K562 (cell line): ENCODE data around the gene PCOLCE2. TPM values are rescaled to one million over a fixed set of nuclear protein-coding genes. Genes with fewer than 3 reads are reported as not detected.

Experiments used
- ARHGAP35 ChIP-seq: fragments of 450-650 bp; IDR thresholded peaks from 2 replicates; pipeline ENCODE4 v1.6.1; 2018; ENCODE audit not compliant: partially characterized antibody
- ARID1B ChIP-seq: fragments of 450-650 bp; IDR thresholded peaks from 2 replicates; pipeline ENCODE4 v1.6.1; 2016; ENCODE audit warnings: antibody characterized with exemption, mild to moderate bottlenecking, inconsistent platforms
- CBFA2T3 ChIP-seq: fragments of 450-650 bp; IDR thresholded peaks from 2 replicates; pipeline ENCODE4 v1.6.1; 2017
- COPS2 ChIP-seq: fragments of 450-650 bp; conservative IDR thresholded peaks from 2 replicates; pipeline ENCODE4 v1.6.1; 2016; ENCODE audit warnings: mild to moderate bottlenecking, moderate library complexity
- DPF2 ChIP-seq: fragments of 450-650 bp; IDR thresholded peaks from 2 replicates; pipeline ENCODE4 v1.6.1; 2016
- ELF1 ChIP-seq: fragments of 200-800 bp; sonication (Bioruptor generic); IDR thresholded peaks from 2 replicates; pipeline ENCODE4 v1.6.1; 2016; ENCODE audit warnings: missing genetic modification characterization, missing compliant biosample characterization
- FOS ChIP-seq: IDR thresholded peaks from 3 replicates; pipeline ENCODE4 v1.6.1; 2011; ENCODE audit not compliant: insufficient read length; ENCODE audit errors: extremely low read depth
- FOXK1 ChIP-seq: sonication (generic); formaldehyde crosslinking; IDR thresholded peaks from 2 replicates; pipeline ENCODE4 v1.8.0; 2022; ENCODE audit warnings: missing genetic modification reagents, mild to moderate bottlenecking, borderline replicate concordance
- GATAD2A ChIP-seq: fragments of 450-650 bp; IDR thresholded peaks from 2 replicates; pipeline ENCODE4 v1.6.1; 2017
- KAT7 ChIP-seq: sonication (generic); formaldehyde crosslinking; IDR thresholded peaks from 2 replicates; pipeline ENCODE4 v1.8.0; 2022; ENCODE audit warnings: missing genetic modification reagents, mild to moderate bottlenecking, borderline replicate concordance
- MAFG ChIP-seq: fragments of 450-650 bp; conservative IDR thresholded peaks from 2 replicates; pipeline ENCODE4 v1.6.1; 2016; ENCODE audit warnings: missing genetic modification characterization, missing compliant biosample characterization
- PPARD ChIP-seq: fragments of 250-450 bp; sonication (Bioruptor Pico); IDR thresholded peaks from 2 replicates; pipeline ENCODE4 v1.8.0; 2022; ENCODE audit warnings: inconsistent platforms, mild to moderate bottlenecking, moderate library complexity
- PYGO2 ChIP-seq: fragments of 450-650 bp; IDR thresholded peaks from 2 replicates; pipeline ENCODE4 v1.6.1; 2016; ENCODE audit warnings: mild to moderate bottlenecking, missing genetic modification characterization, moderate library complexity, missing compliant biosample characterization
- SAFB2 ChIP-seq: fragments of 200-400 bp; formaldehyde crosslinking; IDR thresholded peaks from 2 replicates; pipeline ENCODE4 v1.6.1; 2018; ENCODE audit warnings: borderline replicate concordance, low read length, low read depth, moderate library complexity; ENCODE audit not compliant: severe bottlenecking
- TAF1 ChIP-seq: IDR thresholded peaks from 2 replicates; pipeline ENCODE4 v1.6.1; 2011; ENCODE audit warnings: mild to moderate bottlenecking, low read length, moderate library complexity; ENCODE audit not compliant: insufficient read depth, control insufficient read depth, severe bottlenecking; ENCODE audit errors: extremely low read depth
- TEAD4 ChIP-seq, 2 experiments: sonication (generic) in 1 of 2; formaldehyde crosslinking in 1 of 2; IDR thresholded peaks; 2 replicates each; pipeline versions ENCODE4 v1.6.1 to v1.8.0; 2012 to 2022; ENCODE audit warnings: borderline replicate concordance in 1 of 2, inconsistent platforms in 1 of 2, low read length in 1 of 2, mild to moderate bottlenecking in 1 of 2, missing genetic modification reagents in 1 of 2
- YBX1 ChIP-seq: fragments of 450-650 bp; IDR thresholded peaks from 2 replicates; pipeline ENCODE4 v1.7.1; 2016; ENCODE audit warnings: mild to moderate bottlenecking
- ZNF24 ChIP-seq: fragments of 450-650 bp; IDR thresholded peaks from 2 replicates; pipeline ENCODE4 v1.6.1; 2016
- ZNF316 ChIP-seq: fragments of 450-650 bp; IDR thresholded peaks from 2 replicates; pipeline ENCODE4 v1.6.1; 2016
- ZZZ3 ChIP-seq: fragments of 450-650 bp; IDR thresholded peaks from 2 replicates; pipeline ENCODE4 v1.6.1; 2016; ENCODE audit warnings: antibody characterized with exemption, mild to moderate bottlenecking, moderate library complexity
- polyA plus RNA-seq, 8 experiments: library from polyadenylated mRNA; depleted of rRNA in 4 of 8; stranded (reverse) in 5 of 8; unstranded in 3 of 8; fragments of >200 nt; fragmentation: Nextera tagmentation in 2 of 8; fragmentation: Illumina TruSeq in 1 of 8; extraction: Ambion mirVana in 2 of 8; extraction: Trizol in 1 of 8; gene quantifications; 2 replicates each; pipeline versions ENCODE4 v1.2.1 to v1.2.3, GENCODE V29; 2011 to 2014; ENCODE audit warnings: inconsistent platforms in 1 of 8, missing spikeins in 1 of 8
- total RNA-seq, 7 experiments: library from RNA; depleted of rRNA in 6 of 7; stranded (reverse); fragments of >200 nt in 6 of 7; fragmentation: Illumina TruSeq in 2 of 7; extraction: Trizol in 2 of 7; gene quantifications; 2 replicates each; pipeline versions ENCODE4 v1.2.1 to v1.2.3, GENCODE V29; 2011 to 2021; ENCODE audit warnings: low replicate concordance in 1 of 7
- TF ChIP-seq, protein P1 (sequence below): fragments of 200-800 bp; sonication (Bioruptor generic); IDR thresholded peaks from 2 replicates; pipeline ENCODE4 v1.6.1; 2017; ENCODE audit warnings: missing genetic modification characterization, missing compliant biosample characterization
- TF ChIP-seq, protein P2 (sequence below): fragments of 450-650 bp; IDR thresholded peaks from 2 replicates; pipeline ENCODE4 v1.6.1; 2016; ENCODE audit warnings: missing biosample characterization, missing genetic modification characterization
- TF ChIP-seq, protein P3 (sequence below): fragments of 450-650 bp; IDR thresholded peaks from 2 replicates; pipeline ENCODE4 v1.6.1; 2016
- TF ChIP-seq, protein P4 (sequence below): fragments of 450-650 bp; formaldehyde crosslinking; IDR thresholded peaks from 2 replicates; pipeline ENCODE4 v1.4.0; 2020; ENCODE audit warnings: mild to moderate bottlenecking, moderate library complexity
- TF ChIP-seq, protein P5 (sequence below): IDR thresholded peaks from 3 replicates; pipeline ENCODE4 v1.6.1; 2011; ENCODE audit warnings: borderline replicate concordance, mild to moderate bottlenecking; ENCODE audit not compliant: insufficient read length, insufficient read depth

Gene PCOLCE2
- total and polyA plus RNA-seq, 9 of the 15 experiments (the other 6 are each of a cell fraction or from before 2014, with no cell fraction given) = 0.18 to 1.2 (median 0.65) TPM

DNA sequence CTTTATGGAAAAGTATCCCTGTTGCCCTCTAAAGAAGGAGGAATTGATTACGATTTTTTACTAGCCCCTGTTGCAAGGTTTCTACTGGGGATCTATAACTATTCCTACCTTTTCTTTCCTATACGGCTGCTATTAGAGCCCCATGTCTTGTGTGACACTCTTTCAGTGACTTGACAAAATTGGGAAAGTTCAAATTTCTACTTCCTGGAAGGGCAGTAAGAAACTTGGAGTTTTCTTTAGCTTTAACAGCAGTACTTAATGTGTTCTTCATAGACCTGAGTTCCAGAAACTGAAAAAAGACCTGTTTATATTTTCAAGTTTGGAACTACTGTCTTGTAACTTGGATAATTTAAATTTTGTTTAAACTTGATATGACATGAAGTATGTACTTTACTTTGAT, 110.3 kb downstream of the PCOLCE2 start (continued):
- TF ChIP-seq, protein P1, sequence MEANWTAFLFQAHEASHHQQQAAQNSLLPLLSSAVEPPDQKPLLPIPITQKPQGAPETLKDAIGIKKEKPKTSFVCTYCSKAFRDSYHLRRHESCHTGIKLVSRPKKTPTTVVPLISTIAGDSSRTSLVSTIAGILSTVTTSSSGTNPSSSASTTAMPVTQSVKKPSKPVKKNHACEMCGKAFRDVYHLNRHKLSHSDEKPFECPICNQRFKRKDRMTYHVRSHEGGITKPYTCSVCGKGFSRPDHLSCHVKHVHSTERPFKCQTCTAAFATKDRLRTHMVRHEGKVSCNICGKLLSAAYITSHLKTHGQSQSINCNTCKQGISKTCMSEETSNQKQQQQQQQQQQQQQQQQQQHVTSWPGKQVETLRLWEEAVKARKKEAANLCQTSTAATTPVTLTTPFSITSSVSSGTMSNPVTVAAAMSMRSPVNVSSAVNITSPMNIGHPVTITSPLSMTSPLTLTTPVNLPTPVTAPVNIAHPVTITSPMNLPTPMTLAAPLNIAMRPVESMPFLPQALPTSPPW = no peak
- TF ChIP-seq PYGO2 (tag) (no peak), YBX1 (no peak), MAFG (peak; percentile 85), ELF1 (tag) (0 out of 2 replicates have a peak, but pooled peaks have one; percentile 32), DPF2 (peak; percentile 20; the same call in 1 of the 2 replicates), FOXK1 (CRISPR knock-in tag) (no peak), PPARD (CRISPR knock-in tag) (no peak), CBFA2T3 (no peak), SAFB2 (no peak), TEAD4 (IDR thresholded peaks at IDR 0.05; ENCODE audit: low read length) (no peak), TEAD4 (CRISPR knock-in tag; IDR thresholded peaks at IDR 0.05; ENCODE audit: borderline replicate concordance) (no peak), TAF1 (no peak), FOS (no peak), ARHGAP35 (no peak), ZNF24 (no peak), ARID1B (no peak), GATAD2A (no peak), ZZZ3 (no peak), KAT7 (no peak), ZNF316 (peak; percentile 73), COPS2 (no peak)
- TF ChIP-seq, protein P2, sequence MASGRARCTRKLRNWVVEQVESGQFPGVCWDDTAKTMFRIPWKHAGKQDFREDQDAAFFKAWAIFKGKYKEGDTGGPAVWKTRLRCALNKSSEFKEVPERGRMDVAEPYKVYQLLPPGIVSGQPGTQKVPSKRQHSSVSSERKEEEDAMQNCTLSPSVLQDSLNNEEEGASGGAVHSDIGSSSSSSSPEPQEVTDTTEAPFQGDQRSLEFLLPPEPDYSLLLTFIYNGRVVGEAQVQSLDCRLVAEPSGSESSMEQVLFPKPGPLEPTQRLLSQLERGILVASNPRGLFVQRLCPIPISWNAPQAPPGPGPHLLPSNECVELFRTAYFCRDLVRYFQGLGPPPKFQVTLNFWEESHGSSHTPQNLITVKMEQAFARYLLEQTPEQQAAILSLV (tag) = no peak
- TF ChIP-seq, protein P3, sequence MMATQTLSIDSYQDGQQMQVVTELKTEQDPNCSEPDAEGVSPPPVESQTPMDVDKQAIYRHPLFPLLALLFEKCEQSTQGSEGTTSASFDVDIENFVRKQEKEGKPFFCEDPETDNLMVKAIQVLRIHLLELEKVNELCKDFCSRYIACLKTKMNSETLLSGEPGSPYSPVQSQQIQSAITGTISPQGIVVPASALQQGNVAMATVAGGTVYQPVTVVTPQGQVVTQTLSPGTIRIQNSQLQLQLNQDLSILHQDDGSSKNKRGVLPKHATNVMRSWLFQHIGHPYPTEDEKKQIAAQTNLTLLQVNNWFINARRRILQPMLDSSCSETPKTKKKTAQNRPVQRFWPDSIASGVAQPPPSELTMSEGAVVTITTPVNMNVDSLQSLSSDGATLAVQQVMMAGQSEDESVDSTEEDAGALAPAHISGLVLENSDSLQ = peak; percentile 28; the same call in 1 of the 2 replicates
- TF ChIP-seq, protein P4, sequence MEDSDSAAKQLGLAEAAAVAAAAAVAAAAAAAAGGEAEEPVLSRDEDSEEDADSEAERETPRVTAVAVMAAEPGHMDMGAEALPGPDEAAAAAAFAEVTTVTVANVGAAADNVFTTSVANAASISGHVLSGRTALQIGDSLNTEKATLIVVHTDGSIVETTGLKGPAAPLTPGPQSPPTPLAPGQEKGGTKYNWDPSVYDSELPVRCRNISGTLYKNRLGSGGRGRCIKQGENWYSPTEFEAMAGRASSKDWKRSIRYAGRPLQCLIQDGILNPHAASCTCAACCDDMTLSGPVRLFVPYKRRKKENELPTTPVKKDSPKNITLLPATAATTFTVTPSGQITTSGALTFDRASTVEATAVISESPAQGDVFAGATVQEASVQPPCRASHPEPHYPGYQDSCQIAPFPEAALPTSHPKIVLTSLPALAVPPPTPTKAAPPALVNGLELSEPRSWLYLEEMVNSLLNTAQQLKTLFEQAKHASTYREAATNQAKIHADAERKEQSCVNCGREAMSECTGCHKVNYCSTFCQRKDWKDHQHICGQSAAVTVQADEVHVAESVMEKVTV (CRISPR knock-in tag) = no peak
- TF ChIP-seq, protein P5, sequence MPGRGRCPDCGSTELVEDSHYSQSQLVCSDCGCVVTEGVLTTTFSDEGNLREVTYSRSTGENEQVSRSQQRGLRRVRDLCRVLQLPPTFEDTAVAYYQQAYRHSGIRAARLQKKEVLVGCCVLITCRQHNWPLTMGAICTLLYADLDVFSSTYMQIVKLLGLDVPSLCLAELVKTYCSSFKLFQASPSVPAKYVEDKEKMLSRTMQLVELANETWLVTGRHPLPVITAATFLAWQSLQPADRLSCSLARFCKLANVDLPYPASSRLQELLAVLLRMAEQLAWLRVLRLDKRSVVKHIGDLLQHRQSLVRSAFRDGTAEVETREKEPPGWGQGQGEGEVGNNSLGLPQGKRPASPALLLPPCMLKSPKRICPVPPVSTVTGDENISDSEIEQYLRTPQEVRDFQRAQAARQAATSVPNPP = no peak
